ENCODE results near the gene KIF9. TPM values are rescaled to one million over a fixed set of nuclear protein-coding genes. Genes with fewer than 3 reads are reported as not detected.
A peak's percentile ranks its signal among the peaks of the same experiment; 100 is the strongest.

Gene KIF9
- total RNA-seq, 1 experiment from 2014 or later = 7.1 TPM

- Histone ChIP-seq H3K4me3 (ENCODE audit: low read depth, low read length) (no peak overlapping the region), H3K4me1 (peaks cover 12% of the 10 kb centered on the region), H3K9me3 (no peaks in the 10 kb centered on the region), H3K36me3 (ENCODE audit: control insufficient read depth, insufficient read depth, low read length) (no peaks in the 10 kb centered on the region), H3K27me3 (replicated peaks; ENCODE audit: control insufficient read depth, insufficient read depth, low read length) (no peaks in the 10 kb centered on the region)
- peaks cover 12% of the 10 kb centered on the region for H3K4me1 Mint-ChIP-seq (ENCODE audit: low read depth, unreplicated experiment)
- TF ChIP-seq CTCF (IDR thresholded peaks at IDR 0.05; ENCODE audit: insufficient read depth in 1 of 2, low read depth in 1 of 2, low read length in 1 of 2, severe bottlenecking in 1 of 2, unreplicated experiment in 1 of 2) = no peak
- H3K27me3 Mint-ChIP-seq (ENCODE audit: insufficient read depth, unreplicated experiment) = no peaks in the 10 kb centered on the region
- no peaks in the 10 kb centered on the region for H3K36me3 Mint-ChIP-seq (ENCODE audit: insufficient read depth, unreplicated experiment)
- BruUV-seq (replicated peaks) = no TSS peak
- H3K9me3 Mint-ChIP-seq (ENCODE audit: unreplicated experiment) = no peaks in the 10 kb centered on the region
- H3K27ac Mint-ChIP-seq (ENCODE audit: unreplicated experiment) = no peak overlapping the region
- H3K4me3 Mint-ChIP-seq (ENCODE audit: unreplicated experiment) = no peak overlapping the region
- ChIA-PET POLR2A (no interaction called here), CTCF (no interaction called here)
- DNase-seq = no peak
- intact Hi-C loops (cut with micrococcal nuclease; ENCODE audit: unreplicated experiment) = no loop called here
Observed at GRCh38 chr3:47265008-47265407, 17.6 kb downstream of the KIF9 start.

GRCh38 chr3:47261301-47261700 lies 21.3 kb downstream of the KIF9 start:
- Histone ChIP-seq H3K27me3 (replicated peaks; ENCODE audit: control insufficient read depth, insufficient read depth, low read length) (no peaks in the 10 kb centered on the region), H3K4me3 (ENCODE audit: low read depth, low read length) (no peak overlapping the region), H3K4me1 (peaks cover 17% of the 10 kb centered on the region), H3K9me3 (no peaks in the 10 kb centered on the region), H3K36me3 (ENCODE audit: control insufficient read depth, insufficient read depth, low read length) (no peaks in the 10 kb centered on the region)
- Mint-ChIP-seq H3K27ac (ENCODE audit: unreplicated experiment) (no peak overlapping the region), H3K36me3 (ENCODE audit: insufficient read depth, unreplicated experiment) (no peaks in the 10 kb centered on the region), H3K27me3 (ENCODE audit: insufficient read depth, unreplicated experiment) (no peaks in the 10 kb centered on the region), H3K4me3 (ENCODE audit: unreplicated experiment) (no peak overlapping the region), H3K4me1 (ENCODE audit: low read depth, unreplicated experiment) (peaks cover 10% of the 10 kb centered on the region), H3K9me3 (ENCODE audit: unreplicated experiment) (no peaks in the 10 kb centered on the region)
- intact Hi-C loops (cut with micrococcal nuclease; ENCODE audit: unreplicated experiment) = no loop called here
- ChIA-PET POLR2A (no interaction called here), CTCF (interaction anchor here (1.1 kb wide), 1 partner anchor 11 kb away, joined by 3 read pairs; no protein-coding TSS in a partner anchor)
- TF ChIP-seq CTCF (IDR thresholded peaks at IDR 0.05; ENCODE audit: insufficient read depth in 1 of 2, low read depth in 1 of 2, low read length in 1 of 2, severe bottlenecking in 1 of 2, unreplicated experiment in 1 of 2) = no peak
- peak in 1 of 2 experiments; percentile 49 for DNase-seq
- no TSS peak for BruUV-seq (replicated peaks)

GRCh38 chr3:47260605-47261004 lies 22.0 kb downstream of the KIF9 start:
- Histone ChIP-seq H3K27me3 (replicated peaks; ENCODE audit: control insufficient read depth, insufficient read depth, low read length) (no peaks in the 10 kb centered on the region), H3K4me3 (ENCODE audit: low read depth, low read length) (no peak overlapping the region), H3K36me3 (ENCODE audit: control insufficient read depth, insufficient read depth, low read length) (no peaks in the 10 kb centered on the region), H3K4me1 (peaks cover 17% of the 10 kb centered on the region), H3K9me3 (no peaks in the 10 kb centered on the region)
- no peak overlapping the region for H3K27ac Mint-ChIP-seq (ENCODE audit: unreplicated experiment)
- DNase-seq = no peak
- BruUV-seq (replicated peaks) = no TSS peak
- TF ChIP-seq CTCF (IDR thresholded peaks at IDR 0.05; ENCODE audit: insufficient read depth in 1 of 2, low read depth in 1 of 2, low read length in 1 of 2, severe bottlenecking in 1 of 2, unreplicated experiment in 1 of 2) = no peak
- CTCF ChIA-PET = interaction anchor here (0.5 kb wide), 1 partner anchor 828 kb away, joined by 7 read pairs; no protein-coding TSS in a partner anchor
- intact Hi-C loops (cut with micrococcal nuclease; ENCODE audit: unreplicated experiment) = no loop called here
- POLR2A ChIA-PET = interaction anchor here (0.6 kb wide), 1 partner anchor 16 kb away, joined by 5 read pairs; no protein-coding TSS in a partner anchor
- H3K27me3 Mint-ChIP-seq (ENCODE audit: insufficient read depth, unreplicated experiment) = no peaks in the 10 kb centered on the region
- no peak overlapping the region for H3K4me3 Mint-ChIP-seq (ENCODE audit: unreplicated experiment)
- no peaks in the 10 kb centered on the region for H3K9me3 Mint-ChIP-seq (ENCODE audit: unreplicated experiment)
- H3K4me1 Mint-ChIP-seq (ENCODE audit: low read depth, unreplicated experiment) = peaks cover 10% of the 10 kb centered on the region
- no peaks in the 10 kb centered on the region for H3K36me3 Mint-ChIP-seq (ENCODE audit: insufficient read depth, unreplicated experiment)
